Renal cortical epithelial cell (primary cell): ENCODE measurements around the gene MSANTD1. TPM values are rescaled to one million over a fixed set of nuclear protein-coding genes. Genes with fewer than 3 reads are reported as not detected.

Experiments
- DNase-seq: peaks from one replicate; pipeline ENCODE4 v3.0.0-alpha.2; 2011; ENCODE audit warnings: low read depth
- total RNA-seq: library from RNA; depleted of rRNA; stranded (reverse); fragments of >200 nt; gene quantifications from 2 replicates; pipeline ENCODE4 v1.2.3, GENCODE V29; 2014

The MSANTD1 gene
- 0.17 and 0.99 TPM in 2 replicates for total RNA-seq

- peak; percentile 13 for DNase-seq
Observed at GRCh38 chr4:3248811-3249661, at the start of gene MSANTD1. TSS of gene MSANTD1 (plus strand) at chr4:3249159. CDS start at chr4:3249223, 64 bp downstream.

- DNase-seq, result no peak
Observed at GRCh38 chr4:3199653-3200422, 49.1 kb upstream of the MSANTD1 start.

- DNase-seq, result no peak
Observed at GRCh38 chr4:3200423-3201090, 48.4 kb upstream of the MSANTD1 start.

GRCh38 chr4:3201718-3202702, 46.9 kb upstream of the MSANTD1 start:
- no peak for DNase-seq

- no peak for DNase-seq
Observed at GRCh38 chr4:3202836-3203820, 45.8 kb upstream of the MSANTD1 start.

- DNase-seq, result no peak
Observed at GRCh38 chr4:3203971-3204431, 45.0 kb upstream of the MSANTD1 start.

- no peak for DNase-seq
Observed at GRCh38 chr4:3205995-3206394, 43.0 kb upstream of the MSANTD1 start.

GRCh38 chr4:3206439-3207100, 42.4 kb upstream of the MSANTD1 start:
- no peak for DNase-seq

GRCh38 chr4:3207531-3208037, 41.4 kb upstream of the MSANTD1 start:
- peak; percentile 13 for DNase-seq

- DNase-seq, result no peak
Observed at GRCh38 chr4:3208826-3209225, 40.1 kb upstream of the MSANTD1 start.

GRCh38 chr4:3209551-3210325, 39.2 kb upstream of the MSANTD1 start:
- DNase-seq, result no peak

GRCh38 chr4:3210467-3210866, 38.5 kb upstream of the MSANTD1 start:
- no peak for DNase-seq

GRCh38 chr4:3211866-3212265, 37.1 kb upstream of the MSANTD1 start:
- DNase-seq, result no peak

- DNase-seq, result no peak
Observed at GRCh38 chr4:3212391-3213105, 36.4 kb upstream of the MSANTD1 start.

GRCh38 chr4:3213106-3213425, 35.9 kb upstream of the MSANTD1 start:
- DNase-seq, result no peak

- DNase-seq, result no peak
Observed at GRCh38 chr4:3213661-3214250, 35.2 kb upstream of the MSANTD1 start.

- DNase-seq, result no peak
Observed at GRCh38 chr4:3215256-3215655, 33.7 kb upstream of the MSANTD1 start.
